GM18951 (cell line): ENCODE measurements around the gene DMXL1.

Experiments used
- POLR2A ChIP-seq: IDR thresholded peaks from 4 replicates; pipeline ENCODE4 v1.6.1; 2011; ENCODE audit warnings: mild to moderate bottlenecking; ENCODE audit not compliant: insufficient read length, insufficient read depth; ENCODE audit errors: extremely low read depth
- in situ Hi-C: fragments of 300-500 bp; cut with MboI; formaldehyde crosslinking; loops from one replicate; pipeline ENCODE4 v1.12.0; 2022; ENCODE audit warnings: low sequenced_read_pairs, mixed read lengths, inconsistent platforms; ENCODE audit not compliant: unreplicated experiment

Gene DMXL1

GRCh38 chr5:119267958-119268386, 197.1 kb downstream of the DMXL1 start:
- in situ Hi-C loops: loop anchor here (10.0 kb wide), 1 partner anchor 137 kb away; no protein-coding TSS in a partner anchor
- no peak for TF ChIP-seq POLR2A

- in situ Hi-C loops: loop anchor here (10.0 kb wide), 1 partner anchor 136 kb away; no protein-coding TSS in a partner anchor
These were observed 197.6 kb downstream of the DMXL1 start for GRCh38 chr5:119268387-119269060.

DNA sequence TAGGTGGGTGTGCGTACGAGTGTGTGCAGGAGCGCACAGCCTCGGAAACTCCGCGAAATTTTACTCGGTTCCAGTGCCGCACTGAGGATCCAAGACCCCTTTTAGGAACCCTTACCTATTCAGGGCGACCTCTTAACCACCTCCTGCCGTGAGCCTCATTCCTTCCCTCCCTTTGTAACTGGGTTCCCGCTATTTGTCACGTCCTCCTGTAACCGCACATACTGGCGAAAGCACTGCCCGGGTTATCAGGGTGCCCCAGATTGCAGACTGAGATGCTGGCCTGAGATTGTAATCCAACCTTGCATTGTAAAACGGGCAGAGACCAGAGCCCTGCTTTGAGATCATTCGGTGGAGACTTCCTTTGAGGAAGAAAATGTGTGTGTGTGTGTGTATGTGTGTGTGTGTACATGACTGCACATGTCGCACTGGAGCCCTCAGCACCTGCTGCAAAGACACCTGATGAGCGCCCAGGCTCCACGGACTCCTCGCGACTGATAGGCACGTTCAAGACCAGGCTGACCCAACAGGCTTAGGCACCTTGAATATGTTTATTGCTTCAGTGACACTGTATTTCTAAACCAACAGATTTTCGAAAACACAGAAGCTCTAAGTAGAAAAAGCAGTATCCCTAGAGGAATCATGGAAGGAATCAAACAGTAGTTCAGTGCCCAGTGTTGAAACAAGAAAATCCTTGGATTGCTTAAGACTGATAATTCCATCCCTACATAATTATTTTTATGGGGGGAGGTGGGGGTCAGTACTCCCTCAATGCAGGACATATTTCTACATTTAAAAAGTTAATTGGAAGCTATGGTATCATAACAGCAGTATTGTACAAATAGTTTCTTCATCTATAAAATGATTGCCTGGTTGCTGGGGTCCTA, 198.4 kb downstream of the DMXL1 start:
- TF ChIP-seq POLR2A: no peak
- in situ Hi-C loops: loop anchor here (10.0 kb wide), 1 partner anchor 135 kb away; no protein-coding TSS in a partner anchor

More at GRCh38 chr5:119268387-119269060, 197.6 kb downstream of the DMXL1 start:
- peak; percentile 94 for TF ChIP-seq POLR2A

GRCh38 chr5:119270121-119270565, 199.3 kb downstream of the DMXL1 start:
- TF ChIP-seq POLR2A: no peak
- in situ Hi-C loops: no loop called here

DNA sequence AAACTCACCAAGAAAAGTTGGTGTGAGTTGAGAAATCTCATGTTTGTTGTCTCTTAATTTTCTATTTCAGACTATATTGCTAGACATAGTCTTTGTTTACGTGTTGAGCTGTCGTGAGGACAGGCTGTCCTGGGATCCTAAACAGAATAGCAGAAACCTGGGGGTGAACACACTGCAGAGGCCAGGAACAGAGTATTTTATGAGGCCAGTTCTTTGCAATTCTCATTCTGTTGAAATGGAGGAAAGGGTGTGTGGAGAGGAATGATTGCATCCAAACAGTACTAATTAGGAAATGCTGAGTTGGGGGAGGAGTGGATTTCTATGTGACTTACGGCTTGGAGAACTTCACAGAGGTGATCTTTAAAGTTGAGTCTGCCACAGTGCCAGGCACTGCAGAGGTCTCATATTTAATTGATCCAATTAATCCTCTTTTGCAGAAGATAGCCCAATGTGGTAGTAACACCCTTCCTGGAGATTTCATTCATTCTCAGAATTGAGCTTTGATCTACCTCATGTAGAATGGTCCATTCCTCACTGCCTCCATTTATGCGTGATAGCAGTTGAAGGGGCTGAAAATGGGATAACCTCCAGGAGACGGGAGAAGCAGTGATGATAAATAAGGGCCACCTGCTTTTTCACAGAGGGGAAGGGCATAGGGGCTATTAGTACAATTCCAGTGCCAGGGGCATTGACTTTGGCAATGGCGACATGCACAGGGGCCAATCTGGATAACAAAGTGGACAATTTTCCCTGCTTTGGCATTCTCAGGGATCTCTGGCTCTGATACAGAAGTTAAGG, 200.3 kb downstream of the DMXL1 start:
- in situ Hi-C loops: no loop called here

GRCh38 chr5:119271758-119272730, 201.2 kb downstream of the DMXL1 start:
- no peak for TF ChIP-seq POLR2A
- in situ Hi-C loops: no loop called here

More for the DNA sequence above, 200.3 kb downstream of the DMXL1 start:
- TF ChIP-seq POLR2A: no peak

- in situ Hi-C loops: no loop called here
- no peak for TF ChIP-seq POLR2A
These were observed 202.5 kb downstream of the DMXL1 start for GRCh38 chr5:119273391-119273839.

- TF ChIP-seq POLR2A: no peak
- in situ Hi-C loops: no loop called here
These were observed 203.3 kb downstream of the DMXL1 start for GRCh38 chr5:119274030-119274766.

GRCh38 chr5:119274767-119275130, 203.9 kb downstream of the DMXL1 start:
- in situ Hi-C loops: no loop called here
- no peak for TF ChIP-seq POLR2A

GRCh38 chr5:119275146-119275545, 204.3 kb downstream of the DMXL1 start:
- in situ Hi-C loops: no loop called here
- TF ChIP-seq POLR2A: no peak

DNA sequence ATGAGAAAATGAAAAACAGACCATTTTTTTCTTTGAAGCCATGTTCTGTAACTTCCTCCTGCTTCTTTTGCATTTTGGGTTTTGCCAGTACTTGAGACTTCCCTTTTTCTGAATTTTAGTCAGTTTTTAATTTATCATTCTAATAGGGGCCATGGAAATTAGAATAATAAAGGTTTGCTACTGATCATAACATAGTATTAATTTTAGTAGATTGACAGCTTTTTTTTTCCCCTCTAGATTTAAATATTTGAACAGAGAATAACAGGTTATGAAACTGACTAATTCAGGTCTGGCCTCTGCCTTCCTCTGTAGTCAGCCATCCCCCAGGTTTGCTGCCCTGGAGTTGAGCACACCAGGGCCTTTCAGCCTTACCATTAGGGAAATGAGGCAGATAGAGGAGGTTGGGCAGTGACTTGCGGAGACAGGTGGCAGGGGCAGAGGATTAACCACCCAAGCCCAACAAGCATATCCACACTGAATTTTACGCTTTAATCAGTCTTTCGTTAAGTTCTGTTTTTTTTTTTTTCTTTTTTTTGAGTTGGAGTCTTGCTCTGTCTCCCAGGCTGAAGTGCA, 204.8 kb downstream of the DMXL1 start:
- in situ Hi-C loops: no loop called here
- no peak for TF ChIP-seq POLR2A
